Neural progenitor cell (in vitro differentiated cells): ENCODE measurements around the gene LRP2. TPM values are rescaled to one million over a fixed set of nuclear protein-coding genes. Genes with fewer than 3 reads are reported as not detected.
"Not testable (repeated sequence)": the region's sequence is repeated elsewhere in the genome, so short reads cannot be mapped to it uniquely, and the experiment has no call there.

Experiments used
- DNase-seq: peaks from one replicate; pipeline ENCODE4 v3.0.0-alpha.2; 2016; ENCODE audit warnings: low spot score
- H2AFZ ChIP-seq: fragments of 200-600 bp; sonication (generic); replicated peaks from 2 replicates; pipeline ENCODE4 v1.6.1; 2016; ENCODE audit warnings: antibody characterized with exemption
- H3F3A ChIP-seq: fragments of 200-600 bp; sonication (generic); 2 replicates; pipeline ENCODE4 v1.6.1; 2016; ENCODE audit warnings: antibody characterized with exemption, low read depth
- H3K27ac ChIP-seq: fragments of 200-600 bp; sonication (generic); 2 replicates; pipeline ENCODE4 v1.5.1; 2016; ENCODE audit warnings: mild to moderate bottlenecking
- H3K27me3 ChIP-seq: fragments of 200-600 bp; sonication (generic); 2 replicates; pipeline ENCODE4 v1.6.1; 2016; ENCODE audit warnings: mild to moderate bottlenecking, moderate library complexity
- H3K36me3 ChIP-seq: fragments of 200-600 bp; sonication (generic); 2 replicates; pipeline ENCODE4 v1.5.1; 2016
- H3K4me1 ChIP-seq: fragments of 200-600 bp; sonication (generic); 2 replicates; pipeline ENCODE4 v1.6.1; 2016; ENCODE audit warnings: mixed run types
- H3K4me2 ChIP-seq: fragments of 200-600 bp; sonication (generic); 2 replicates; pipeline ENCODE4 v1.6.1; 2016
- H3K4me3 ChIP-seq: fragments of 200-600 bp; sonication (generic); 2 replicates; pipeline ENCODE4 v1.5.1; 2016
- H3K79me2 ChIP-seq: fragments of 200-600 bp; sonication (generic); 2 replicates; pipeline ENCODE4 v1.6.1; 2016; ENCODE audit warnings: low read depth
- H3K9ac ChIP-seq: fragments of 200-600 bp; sonication (generic); 2 replicates; pipeline ENCODE4 v1.6.1; 2016
- H3K9me3 ChIP-seq: fragments of 200-600 bp; sonication (generic); 2 replicates; pipeline ENCODE4 v1.5.1; 2016; ENCODE audit warnings: low read depth
- H4K20me1 ChIP-seq: fragments of 200-600 bp; sonication (generic); 2 replicates; pipeline ENCODE4 v1.6.1; 2016; ENCODE audit warnings: low read depth
- H3K27ac Mint-ChIP-seq: 3 replicates; pipeline ENCODE4 v1.8.0; 2021; ENCODE audit warnings: mixed read lengths
- H3K27me3 Mint-ChIP-seq: 2 replicates; pipeline ENCODE4 v1.8.0; 2022; ENCODE audit warnings: low read depth, mild to moderate bottlenecking, inconsistent platforms, moderate library complexity, mixed read lengths; ENCODE audit not compliant: insufficient read depth
- H3K36me3 Mint-ChIP-seq: 3 replicates; pipeline ENCODE4 v1.8.0; 2021; ENCODE audit warnings: mixed read lengths
- H3K4me1 Mint-ChIP-seq: 3 replicates; pipeline ENCODE4 v1.8.0; 2021; ENCODE audit warnings: mixed read lengths
- H3K4me3 Mint-ChIP-seq: 3 replicates; pipeline ENCODE4 v1.8.0; 2021; ENCODE audit warnings: mild to moderate bottlenecking, moderate library complexity, mixed read lengths
- H3K9me3 Mint-ChIP-seq: 3 replicates; pipeline ENCODE4 v1.8.0; 2020; ENCODE audit warnings: mixed read lengths
- CTCF ChIP-seq: fragments of 200-600 bp; sonication (generic); IDR thresholded peaks from 2 replicates; pipeline ENCODE4 v1.5.1; 2017; ENCODE audit warnings: antibody characterized with exemption, mild to moderate bottlenecking
- EZH2 ChIP-seq: fragments of 200-600 bp; sonication (generic); IDR thresholded peaks from 2 replicates; pipeline ENCODE4 v1.6.1; 2017; ENCODE audit warnings: antibody characterized with exemption, mild to moderate bottlenecking, moderate library complexity
- EZH2phosphoT487 ChIP-seq: fragments of 200-600 bp; sonication (generic); IDR thresholded peaks from 2 replicates; pipeline ENCODE4 v1.6.1; 2017; ENCODE audit warnings: antibody characterized with exemption
- total RNA-seq: library from RNA; depleted of rRNA; stranded (reverse); fragments of >200 nt; gene quantifications from 2 replicates; pipeline ENCODE4 v1.2.3, GENCODE V29; 2015; ENCODE audit warnings: low replicate concordance

LRP2 gene
- total RNA-seq, 1 donor from 2014 or later: 143 TPM

- Mint-ChIP-seq H3K27me3 (no peaks in the 10 kb centered on the region), H3K27ac (no peak overlapping the region), H3K9me3 (peaks cover 11% of the 10 kb centered on the region), H3K36me3 (peaks cover 20% of the 10 kb centered on the region), H3K4me3 (no peak overlapping the region), H3K4me1 (peaks cover 13% of the 10 kb centered on the region)
- TF ChIP-seq EZH2phosphoT487: no peak
- no peaks in the 10 kb centered on the region for H3K27me3 ChIP-seq
- peaks cover 42% of the 10 kb centered on the region for H4K20me1 ChIP-seq
- peaks cover 13% of the 10 kb centered on the region for H3F3A ChIP-seq
- no peak overlapping the region for H3K9ac ChIP-seq
- peak overlapping the region; percentile 3 for H3K27ac ChIP-seq
- H2AFZ ChIP-seq: no peak overlapping the region
- H3K79me2 ChIP-seq: peaks cover 69% of the 10 kb centered on the region
- H3K4me2 ChIP-seq: peak overlapping the region; percentile 5
- no peaks in the 10 kb centered on the region for H3K9me3 ChIP-seq
- H3K36me3 ChIP-seq: peaks cover 24% of the 10 kb centered on the region
- DNase-seq: no peak
- H3K4me3 ChIP-seq: no peak overlapping the region
- peaks cover 35% of the 10 kb centered on the region for H3K4me1 ChIP-seq
These were observed 38.5 kb downstream of the LRP2 start for GRCh38 chr2:169323841-169324240.

DNA sequence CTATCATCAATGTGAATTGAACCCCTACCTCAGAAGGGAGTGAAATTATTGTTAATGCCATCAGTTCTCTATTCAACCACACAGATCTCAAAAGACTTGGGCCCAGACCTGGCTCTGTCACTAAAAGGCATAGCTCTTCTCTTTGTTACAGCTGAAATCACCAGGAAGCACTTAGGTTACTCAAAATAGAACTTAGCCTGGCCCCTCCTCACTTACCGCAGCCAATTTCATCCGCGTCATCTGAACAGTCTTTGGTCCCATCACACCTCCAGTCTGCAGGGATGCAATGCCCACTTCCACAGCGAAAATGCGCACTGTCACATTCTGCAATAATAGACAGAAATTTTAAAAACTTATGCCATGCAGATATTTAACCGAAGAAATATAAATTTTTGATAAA is 41.8 kb downstream of the LRP2 start:
- Histone ChIP-seq H3K27me3 (no peaks in the 10 kb centered on the region), H3F3A (peaks cover 6% of the 10 kb centered on the region), H4K20me1 (peaks cover 39% of the 10 kb centered on the region), H3K4me3 (no peak overlapping the region), H3K27ac (no peak overlapping the region), H3K79me2 (peaks cover 64% of the 10 kb centered on the region), H3K9me3 (no peaks in the 10 kb centered on the region), H2AFZ (no peak overlapping the region), H3K4me2 (no peak overlapping the region), H3K36me3 (peaks cover 41% of the 10 kb centered on the region), H3K4me1 (peaks cover 35% of the 10 kb centered on the region), H3K9ac (no peak overlapping the region)
- Mint-ChIP-seq H3K4me3 (no peak overlapping the region), H3K27ac (no peak overlapping the region), H3K27me3 (no peaks in the 10 kb centered on the region), H3K36me3 (peaks cover 38% of the 10 kb centered on the region), H3K4me1 (peaks cover 12% of the 10 kb centered on the region), H3K9me3 (peaks cover 3% of the 10 kb centered on the region)
- no peak for TF ChIP-seq CTCF
- TF ChIP-seq EZH2: no peak
- no peak for TF ChIP-seq EZH2phosphoT487
- DNase-seq: no peak

DNA sequence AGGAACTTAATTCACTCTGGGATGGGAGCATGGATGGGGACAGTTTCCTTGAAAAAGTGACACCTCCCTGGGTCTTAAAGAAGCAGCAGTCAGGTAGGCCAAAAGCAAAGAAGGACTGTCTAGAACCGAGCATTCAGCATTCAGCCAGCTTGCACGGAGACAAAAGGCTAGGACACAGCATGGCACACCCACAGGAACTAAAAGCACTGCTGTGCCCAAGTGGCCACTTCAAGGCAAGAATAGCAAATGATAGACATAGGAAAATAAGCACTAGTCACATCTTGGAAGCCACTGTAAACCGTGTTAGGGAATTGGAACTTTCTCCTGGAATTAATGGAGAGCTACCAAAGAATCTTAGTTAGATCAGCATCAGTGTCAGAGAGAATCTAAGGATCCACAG is 47.0 kb downstream of the LRP2 start:
- no peaks in the 10 kb centered on the region for H3F3A ChIP-seq
- no peaks in the 10 kb centered on the region for H3K4me1 ChIP-seq
- no peak for DNase-seq
- TF ChIP-seq CTCF: no peak
- no peak for TF ChIP-seq EZH2phosphoT487
- no peak for TF ChIP-seq EZH2
- no peak overlapping the region for H3K4me2 ChIP-seq
- Mint-ChIP-seq H3K27ac (no peak overlapping the region), H3K36me3 (peaks cover 60% of the 10 kb centered on the region), H3K4me1 (no peaks in the 10 kb centered on the region), H3K9me3 (peaks cover 25% of the 10 kb centered on the region), H3K27me3 (peaks cover 5% of the 10 kb centered on the region), H3K4me3 (no peak overlapping the region)
- H3K9me3 ChIP-seq: no peaks in the 10 kb centered on the region
- no peaks in the 10 kb centered on the region for H4K20me1 ChIP-seq
- peaks cover 12% of the 10 kb centered on the region for H3K79me2 ChIP-seq
- no peak overlapping the region for H3K4me3 ChIP-seq
- H3K9ac ChIP-seq: no peak overlapping the region
- no peaks in the 10 kb centered on the region for H3K27me3 ChIP-seq
- H3K27ac ChIP-seq: no peak overlapping the region
- peaks cover 62% of the 10 kb centered on the region for H3K36me3 ChIP-seq
- H2AFZ ChIP-seq: no peak overlapping the region

DNA sequence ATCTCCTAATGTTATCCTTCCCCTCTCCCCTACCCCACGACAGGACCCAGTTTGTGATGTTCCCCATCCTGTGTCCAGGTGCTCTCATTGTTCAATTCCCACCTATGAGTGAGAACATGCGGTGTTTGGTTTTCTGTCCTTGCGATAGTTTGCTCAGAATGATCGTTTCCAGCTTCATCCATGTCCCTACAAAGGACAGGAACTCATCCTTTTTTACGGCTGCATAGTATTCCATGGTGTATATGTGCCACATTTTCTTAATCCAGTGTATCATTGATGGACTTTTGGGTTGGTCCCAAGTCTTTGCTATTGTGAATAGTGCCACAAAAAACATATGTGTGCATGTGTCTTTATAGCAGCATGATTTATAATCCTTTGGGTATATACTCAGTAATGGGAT is 54.0 kb downstream of the LRP2 start:
- H3K9ac ChIP-seq, H3K27ac Mint-ChIP-seq, H3K4me2 ChIP-seq, H3K4me1 ChIP-seq, H3K27ac ChIP-seq, DNase-seq, H2AFZ ChIP-seq, H3K27me3 Mint-ChIP-seq, H3K9me3 ChIP-seq, H3K4me3 Mint-ChIP-seq, H3K4me1 Mint-ChIP-seq, H3K27me3 ChIP-seq, H3K4me3 ChIP-seq, H4K20me1 ChIP-seq: not testable (repeated sequence)
- peaks cover 39% of the 10 kb centered on the region for H3K36me3 ChIP-seq
- H3K9me3 Mint-ChIP-seq: peaks cover 23% of the 10 kb centered on the region
- peaks cover 10% of the 10 kb centered on the region for H3K79me2 ChIP-seq
- H3F3A ChIP-seq: peaks cover 29% of the 10 kb centered on the region
- H3K36me3 Mint-ChIP-seq: peaks cover 30% of the 10 kb centered on the region

- H3K4me1 Mint-ChIP-seq: peaks cover 38% of the 10 kb centered on the region
- not testable (repeated sequence) for H3K4me2 ChIP-seq, H3K27me3 ChIP-seq, H3K9me3 Mint-ChIP-seq, H3K9ac ChIP-seq, H3K27me3 Mint-ChIP-seq, H3K4me3 ChIP-seq, H3K9me3 ChIP-seq, H2AFZ ChIP-seq, H3K27ac Mint-ChIP-seq, DNase-seq, H3K4me3 Mint-ChIP-seq
- Histone ChIP-seq H3K4me1 (peaks cover 44% of the 10 kb centered on the region), H3K27ac (peak overlapping the region; percentile 96), H3K36me3 (peaks cover 27% of the 10 kb centered on the region), H3K79me2 (peaks cover 21% of the 10 kb centered on the region), H3F3A (peaks cover 66% of the 10 kb centered on the region), H4K20me1 (peaks cover 22% of the 10 kb centered on the region)
- peaks cover 16% of the 10 kb centered on the region for H3K36me3 Mint-ChIP-seq
These were observed 57.6 kb downstream of the LRP2 start for GRCh38 chr2:169304689-169305088.
